NOMO-1 treated with dmso at 0.1 percent for 144 hours (cell line): ENCODE results near the gene SPSB2.

ENCODE experiments used
- DNase-seq: peaks from one replicate; lab custom pipeline; 2025; ENCODE audit not compliant: unreplicated experiment; lab: John Stamatoyannopoulos, UW

Gene SPSB2

DNA sequence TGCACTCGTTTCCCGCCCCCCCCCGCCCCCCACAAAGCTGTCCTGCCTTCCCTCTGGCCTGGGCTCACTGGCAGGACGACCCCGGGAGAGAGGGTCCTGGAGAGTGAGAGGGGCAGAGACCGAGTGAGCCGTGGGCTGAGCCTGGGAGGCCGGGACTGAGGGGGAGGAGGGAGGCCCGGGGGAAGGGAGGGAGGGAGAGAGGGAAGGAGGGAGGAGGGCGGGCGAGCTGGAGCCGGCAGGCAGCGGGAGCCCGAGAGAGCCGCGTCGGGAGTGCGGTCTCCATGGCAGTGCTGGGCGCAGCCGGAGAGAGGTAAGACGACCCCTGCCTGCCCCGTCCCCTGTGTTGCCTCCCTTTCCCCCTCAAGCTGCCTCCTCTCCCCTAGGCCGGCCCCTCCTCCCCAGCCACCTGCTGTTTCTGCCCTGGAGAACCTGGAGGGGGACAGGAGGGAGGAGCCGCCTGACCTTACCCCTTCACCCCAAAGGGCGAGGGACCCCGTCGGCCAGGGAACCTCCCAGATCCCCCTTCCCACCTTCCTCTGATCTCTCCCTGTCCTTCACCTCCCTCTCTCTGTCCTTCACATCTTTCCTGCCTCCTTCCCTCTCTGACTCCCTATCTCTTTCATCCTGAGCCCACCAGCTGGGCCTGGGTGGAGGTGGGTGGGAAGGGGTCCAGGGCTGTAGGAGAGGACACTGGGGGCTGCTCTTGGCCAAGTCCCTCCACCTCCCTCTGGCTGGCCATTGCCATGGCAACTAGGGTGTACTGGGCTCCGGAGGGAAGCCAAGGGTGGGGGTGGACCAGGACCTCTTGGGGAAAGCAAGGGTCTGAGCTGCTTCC is 51.3 kb downstream of the SPSB2 start, which contains the start of gene GPR162:
Gene GPR162 (plus strand): TSS at position 231 of the 835 bp plus-strand sequence. CDS start 2,078 bp downstream, outside the sequence.
- peak; percentile 63 for DNase-seq
